Measurements from ENCODE around the gene DICER1.

DNA sequence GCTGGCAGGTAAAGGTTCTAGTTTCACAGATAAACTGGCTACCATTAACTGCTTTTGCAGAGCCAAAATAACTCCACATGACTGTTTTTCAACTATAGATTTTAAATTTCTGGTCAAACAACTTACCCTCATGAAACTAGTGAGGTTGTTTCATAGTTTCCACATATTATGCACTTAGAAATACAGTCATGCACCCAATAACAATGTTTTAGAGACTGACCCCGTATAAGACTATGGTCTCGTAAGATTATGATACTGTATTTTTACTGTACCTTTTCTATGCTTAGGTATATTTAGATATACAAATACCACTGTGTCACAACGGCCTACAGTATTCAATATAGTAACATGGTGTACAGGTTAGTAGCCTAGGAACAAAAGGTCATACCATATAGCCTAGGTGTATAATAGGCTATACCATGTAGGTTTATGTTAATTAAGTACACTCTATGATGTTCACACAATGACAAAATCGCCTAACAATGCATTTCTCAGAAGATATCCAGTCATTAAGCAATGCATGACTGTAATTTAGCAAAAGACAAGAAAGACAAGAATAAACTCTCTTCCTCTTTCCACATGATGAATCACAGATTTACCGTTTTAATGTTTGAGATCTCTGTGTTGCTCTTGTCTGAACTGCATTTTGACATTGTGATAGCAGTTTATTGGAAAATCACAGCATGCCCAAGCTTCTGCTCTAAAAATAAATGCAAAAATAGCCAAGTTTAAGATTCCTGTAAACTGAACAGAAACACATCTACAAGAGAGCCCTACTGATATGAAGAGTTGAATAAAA is 17.1 kb downstream of the DICER1 start:
- TF ChIP-seq BHLHE40 (IDR thresholded peaks at IDR 0.05; ENCODE audit: borderline replicate concordance) (no peak), NFRKB (IDR thresholded peaks at IDR 0.05) (no peak), SUZ12 (IDR thresholded peaks at IDR 0.05) (no peak), FOXA1 (IDR thresholded peaks at IDR 0.05) (no peak), TARDBP (IDR thresholded peaks at IDR 0.05) (no peak)

All from HEK293T (cell line).